Activated CD4-positive, alpha-beta T cell treated with anti-CD3 and anti-CD28 coated beads for 48 hours (primary cell): ENCODE measurements around the gene CD160.
A peak's percentile ranks its signal among the peaks of the same experiment; 100 is the strongest.
"Not testable (repeated sequence)": the region's sequence is repeated elsewhere in the genome, so short reads cannot be mapped to it uniquely, and the experiment has no call there.

ENCODE experiments used
- DNase-seq: peaks from one replicate; pipeline ENCODE4 v3.0.0-alpha.2; 2020

The CD160 gene

DNA sequence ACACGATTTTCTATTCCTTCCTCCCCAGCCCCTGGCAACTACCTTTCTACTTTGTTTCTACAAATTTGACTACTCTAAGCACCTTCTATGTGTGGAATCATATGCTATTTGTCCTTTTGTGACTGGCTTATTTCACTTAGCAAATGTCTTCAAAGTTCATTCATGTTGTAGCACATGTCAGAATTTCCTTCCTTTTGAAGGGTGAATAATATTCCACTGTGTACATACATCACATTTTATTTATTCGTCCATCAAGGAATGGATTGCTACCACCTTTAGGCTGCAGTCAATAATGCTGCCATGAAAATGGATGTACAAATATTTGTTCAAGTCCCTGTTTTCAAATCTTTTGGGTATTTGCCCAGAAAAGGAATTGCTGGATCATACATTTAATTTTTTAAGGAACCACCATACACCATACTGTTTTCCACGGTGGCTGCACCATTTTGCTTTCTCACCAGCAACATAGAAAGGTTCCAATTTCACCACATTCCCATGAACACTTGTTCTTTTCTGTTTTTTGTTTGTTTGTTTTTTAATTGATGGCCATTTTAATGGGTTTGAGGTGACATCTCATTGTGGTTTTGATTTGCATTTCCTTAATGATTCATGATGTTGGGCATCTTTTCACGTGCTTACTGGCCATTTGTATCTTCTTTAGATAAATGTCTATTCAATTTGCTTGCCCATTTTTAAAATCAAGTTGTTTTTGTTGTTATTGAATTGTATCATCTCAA is 8.8 kb upstream of the CD160 start:
- no peak for DNase-seq

DNA sequence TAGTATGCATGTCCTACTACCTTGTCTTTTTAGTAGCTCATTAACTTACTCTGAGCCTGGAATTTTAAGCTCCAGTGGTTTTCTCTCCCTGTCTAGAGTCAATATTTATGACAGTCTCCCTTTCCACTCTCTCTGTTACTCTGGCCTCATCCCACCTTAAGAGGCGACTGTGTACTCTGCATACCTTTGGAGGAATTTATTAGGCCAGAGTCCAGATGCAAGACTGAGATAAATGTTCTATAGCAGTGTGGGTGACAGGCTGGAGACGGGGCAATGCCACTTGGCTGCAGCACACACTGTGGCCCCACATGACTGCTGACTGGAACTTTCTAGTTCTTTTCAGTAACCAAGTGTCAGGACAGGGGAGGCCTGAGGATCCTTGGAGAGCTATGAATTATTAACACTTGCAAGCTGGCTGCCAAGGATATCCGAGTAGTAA is 8.1 kb upstream of the CD160 start:
- DNase-seq = no peak

DNA sequence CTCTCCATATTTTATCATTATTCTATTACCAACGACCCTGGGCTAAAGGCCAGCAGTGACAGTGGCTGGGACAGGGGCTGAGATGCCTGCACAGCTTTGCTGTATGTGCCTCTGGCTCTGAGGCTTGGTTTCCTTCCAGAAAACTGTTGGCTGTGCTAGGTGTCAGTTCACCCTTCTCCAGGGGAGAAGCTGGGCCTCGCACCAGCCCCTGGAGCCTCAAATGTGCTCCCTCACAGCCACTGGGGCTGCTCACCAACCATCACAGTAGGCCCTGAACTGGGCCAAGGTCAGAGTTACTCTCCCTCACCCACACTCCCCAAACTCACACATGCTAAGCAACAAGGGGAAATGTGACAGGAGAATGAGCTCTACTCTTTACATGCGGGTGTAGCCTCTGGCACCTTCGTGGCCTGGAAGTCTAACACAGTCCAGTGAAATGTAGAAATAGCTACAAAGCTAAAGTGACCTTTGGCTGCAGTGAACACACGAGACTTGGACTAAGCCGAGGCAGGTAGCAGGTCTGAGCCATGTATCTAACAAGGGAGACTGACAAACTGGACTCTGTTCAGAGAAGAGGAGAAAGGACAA is 4.7 kb upstream of the CD160 start:
- no peak for DNase-seq

DNA sequence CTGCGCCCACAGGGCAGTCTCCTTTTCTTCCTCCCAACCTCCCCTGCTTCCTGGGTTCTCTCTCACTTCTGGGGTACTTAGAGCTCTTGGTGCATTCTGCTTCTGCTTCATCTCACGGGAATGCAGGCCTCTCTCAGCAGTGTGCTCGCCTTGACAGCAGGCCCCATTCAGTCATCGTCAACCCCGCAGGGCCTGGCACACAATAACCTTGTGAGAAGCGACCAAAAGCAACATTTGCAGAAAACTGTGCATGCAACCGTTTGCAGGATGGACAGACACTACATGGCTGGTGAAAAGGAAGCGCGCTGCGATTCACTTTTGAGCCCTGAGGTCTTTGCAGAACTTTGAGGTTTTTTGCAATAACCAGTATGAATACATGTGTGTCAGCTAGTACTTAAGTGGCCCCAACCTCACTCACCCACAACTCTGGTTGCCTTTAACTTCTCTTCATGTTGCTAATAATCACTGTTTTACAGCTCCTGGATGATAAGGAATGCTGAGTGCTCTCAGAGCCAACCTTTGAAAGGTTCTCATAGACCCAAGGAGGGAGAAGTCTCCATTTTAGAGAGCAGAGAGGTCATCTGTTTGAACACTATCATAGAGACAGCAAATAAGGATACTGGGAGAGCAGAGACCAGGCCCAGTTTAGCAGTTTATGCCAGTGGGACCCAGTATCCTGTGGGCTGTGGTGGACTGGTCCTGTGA is 2.5 kb upstream of the CD160 start:
- no peak for DNase-seq

DNA sequence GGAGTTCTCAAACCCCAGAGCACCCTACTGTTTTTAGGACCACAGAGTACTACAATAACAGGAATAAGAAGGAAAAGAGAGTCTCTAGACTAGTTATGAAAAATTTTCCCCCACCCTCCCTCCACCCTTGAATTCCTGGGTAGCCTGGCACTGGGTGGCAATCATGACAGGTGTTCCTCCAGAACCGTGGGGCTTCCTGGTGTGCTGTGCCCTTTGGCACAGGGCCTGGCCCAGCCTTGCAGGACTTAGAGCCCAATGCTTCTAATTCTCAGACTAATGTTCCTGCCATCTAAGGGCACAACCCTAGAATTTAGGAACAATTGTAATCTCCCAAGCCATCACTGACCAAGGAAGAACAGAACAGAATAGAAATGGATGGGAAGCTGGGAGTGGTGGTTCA is 1.5 kb upstream of the CD160 start:
- no peak for DNase-seq

DNA sequence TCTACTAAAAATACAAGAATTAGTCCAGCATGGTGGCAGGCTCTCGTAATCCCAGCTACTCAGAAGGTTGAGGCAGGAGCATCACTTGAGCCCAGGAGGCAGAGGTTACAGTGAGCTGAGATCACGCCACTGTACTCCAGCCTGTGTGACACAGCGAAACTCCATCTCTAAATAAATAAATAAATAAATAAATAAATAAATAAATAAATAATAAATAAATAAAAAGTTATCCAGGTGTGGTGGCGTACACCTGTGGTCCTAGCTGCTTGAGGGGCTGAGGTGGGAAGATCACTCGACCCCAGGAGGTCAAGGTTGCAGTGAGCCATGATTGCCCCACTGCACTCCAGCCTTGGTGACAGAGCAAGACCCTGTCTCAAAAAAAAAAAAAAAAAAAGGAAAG is 834 bp upstream of the CD160 start:
- DNase-seq = not testable (repeated sequence)

DNA sequence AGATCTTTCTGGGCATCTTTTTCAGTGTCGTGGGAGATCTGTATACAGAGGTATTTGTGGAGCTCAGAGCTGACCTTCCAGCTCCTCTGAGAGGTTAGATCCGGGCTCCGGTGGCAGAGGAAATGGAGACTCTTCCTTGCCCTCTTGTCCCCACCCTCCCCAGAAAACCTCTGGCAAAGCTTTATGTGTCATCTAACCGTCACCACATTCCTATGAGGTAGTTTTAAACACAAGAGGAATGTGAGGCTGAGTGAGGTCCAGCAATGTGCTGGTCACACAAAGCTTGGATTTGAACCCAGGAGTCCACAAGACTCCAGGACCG is 1.2 kb downstream of the CD160 start:
- no peak for DNase-seq

DNA sequence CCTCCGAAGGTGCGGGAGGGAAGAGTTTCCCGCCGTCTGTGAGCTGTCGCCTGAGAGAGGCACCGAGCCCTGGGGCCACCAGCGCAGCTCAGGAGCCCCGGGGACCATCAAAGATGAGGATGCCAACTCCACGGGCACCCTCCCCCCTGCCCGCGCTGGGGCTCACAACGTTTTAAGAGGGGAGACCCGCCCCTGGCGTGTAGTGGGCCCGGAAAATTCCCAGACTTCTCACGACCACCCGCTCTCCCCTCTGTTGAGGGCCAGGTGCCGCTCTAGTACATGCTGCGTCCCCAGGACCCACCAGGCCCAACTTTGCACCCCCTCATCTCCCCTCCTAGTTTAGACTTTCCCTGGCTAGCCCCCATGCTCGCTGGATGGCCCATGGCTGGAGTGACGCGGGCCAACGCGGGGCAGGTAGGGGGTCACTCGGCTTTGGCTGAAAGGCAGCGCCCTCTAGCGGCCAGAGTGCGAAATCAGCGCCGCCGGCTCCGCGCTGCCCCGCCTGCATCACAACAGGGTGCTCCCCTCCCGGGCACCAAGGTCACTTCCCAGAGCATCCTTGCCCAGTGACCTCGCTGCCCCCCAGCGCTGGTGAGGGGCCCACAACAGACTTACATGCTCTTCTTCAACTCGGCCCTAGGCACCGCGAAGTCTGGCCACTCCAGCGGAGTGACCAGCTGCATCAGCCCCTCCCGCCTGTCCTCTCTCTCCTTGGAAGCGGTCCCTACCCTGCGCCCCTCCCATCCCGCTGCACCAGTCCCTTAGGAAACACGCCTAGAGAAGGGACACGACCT is 1.8 kb downstream of the CD160 start:
- peak; percentile 78 for DNase-seq

DNA sequence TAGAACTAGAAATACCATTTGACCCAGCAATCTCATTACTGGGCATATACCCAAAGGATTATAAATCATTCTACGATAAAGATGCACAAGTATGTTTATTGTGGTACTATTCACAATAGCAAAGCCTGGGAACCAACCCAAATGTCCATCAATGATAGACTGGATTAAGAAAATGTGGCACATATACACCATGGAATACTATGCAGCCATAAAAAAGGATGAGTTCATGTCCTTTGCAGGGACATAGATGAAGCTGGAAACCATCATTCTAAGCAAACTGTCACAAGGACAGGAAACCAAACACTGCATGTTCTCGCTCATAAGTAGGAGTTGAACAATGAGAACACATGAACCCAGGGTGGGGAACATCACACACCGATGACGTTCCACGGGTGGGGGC is 6.9 kb downstream of the CD160 start:
- DNase-seq = not testable (repeated sequence)

DNA sequence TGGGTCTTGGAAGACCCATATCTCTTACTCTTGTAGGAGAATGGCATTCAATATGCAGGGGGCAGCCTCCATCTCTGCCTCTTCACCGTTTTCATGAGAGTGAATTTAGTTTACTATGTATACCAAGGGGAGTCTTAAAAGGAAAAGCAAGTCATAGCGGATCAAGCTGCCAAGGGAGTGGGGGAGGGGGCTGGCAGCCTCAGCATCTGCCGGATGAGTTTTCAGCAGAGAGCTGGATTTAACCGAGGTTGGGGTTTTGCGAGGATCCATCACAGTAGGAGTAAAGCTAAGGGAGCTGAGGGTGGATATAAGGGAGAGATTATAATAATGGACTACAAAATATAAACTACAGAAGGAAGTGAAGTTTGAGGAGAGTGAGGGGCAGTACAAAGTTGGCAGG is 9.9 kb downstream of the CD160 start:
- no peak for DNase-seq

DNA sequence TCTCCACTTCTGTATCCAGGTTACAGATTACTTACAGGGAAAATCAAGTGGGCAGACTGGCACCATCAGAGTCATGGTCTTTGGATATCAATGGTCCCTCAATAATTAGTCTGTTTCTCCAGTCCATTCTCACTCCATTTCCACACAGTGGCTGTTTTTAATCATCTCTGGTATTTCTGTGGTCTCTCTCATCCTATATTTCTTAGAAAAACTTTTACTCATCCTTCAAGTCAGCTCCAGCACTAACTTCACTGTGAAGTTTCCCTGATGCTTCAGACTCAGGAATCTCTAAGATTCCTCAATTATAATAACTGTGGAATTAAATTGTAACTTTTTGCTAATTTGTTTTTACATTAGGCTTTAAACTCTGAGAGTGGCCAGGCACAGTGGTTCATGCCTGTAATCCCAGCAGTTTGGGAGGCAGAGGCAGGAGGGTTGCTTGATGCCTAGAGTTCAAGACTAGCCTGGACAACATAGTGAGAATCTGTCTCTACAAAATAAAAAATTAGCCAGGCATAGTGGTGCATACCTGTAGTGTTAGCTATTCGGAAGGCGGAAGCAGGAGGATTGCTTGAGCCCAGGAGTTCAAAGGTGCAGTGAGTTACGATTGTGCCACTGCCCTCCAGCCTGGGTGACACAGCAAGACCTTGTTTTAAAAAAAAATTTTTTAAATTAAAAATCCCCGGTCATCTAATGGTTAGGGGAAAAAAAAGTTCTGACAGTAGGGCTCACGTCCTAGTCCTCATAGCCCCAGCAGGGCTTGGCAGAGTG is 10.6 kb downstream of the CD160 start:
- DNase-seq = no peak

DNA sequence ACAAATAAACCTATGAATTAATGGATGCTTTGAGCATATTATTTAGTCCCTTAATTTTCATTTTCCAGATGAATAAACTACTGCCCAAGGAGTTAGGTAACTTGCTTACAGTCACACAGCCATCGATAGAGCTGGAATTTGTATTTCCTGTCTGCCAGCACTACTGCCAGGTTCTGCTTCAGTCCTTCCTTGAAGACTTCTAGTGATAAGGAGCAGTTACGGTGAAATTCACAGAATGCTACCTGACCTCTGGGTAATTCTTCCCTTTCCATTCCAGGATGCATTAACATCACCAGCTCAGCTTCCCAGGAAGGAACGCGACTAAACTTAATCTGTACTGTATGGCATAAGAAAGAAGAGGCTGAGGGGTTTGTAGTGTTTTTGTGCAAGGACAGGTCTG is 11.2 kb downstream of the CD160 start:
- no peak for DNase-seq

DNA sequence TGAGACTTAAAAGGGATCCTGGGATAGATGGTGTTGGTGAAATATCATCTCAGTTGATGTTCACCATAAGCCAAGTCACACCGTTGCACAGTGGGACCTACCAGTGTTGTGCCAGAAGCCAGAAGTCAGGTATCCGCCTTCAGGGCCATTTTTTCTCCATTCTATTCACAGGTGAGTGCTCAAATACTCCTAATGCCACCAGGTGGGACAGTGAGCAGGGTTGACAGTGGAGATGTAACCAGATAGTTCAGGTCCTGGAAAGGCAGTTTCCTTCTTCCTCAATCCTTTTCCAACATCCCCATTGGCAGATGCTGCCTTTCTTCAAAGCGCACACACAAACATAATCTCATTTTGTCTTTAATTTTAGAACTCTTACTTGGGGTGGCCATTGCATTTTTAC is 11.6 kb downstream of the CD160 start:
- DNase-seq = no peak

DNA sequence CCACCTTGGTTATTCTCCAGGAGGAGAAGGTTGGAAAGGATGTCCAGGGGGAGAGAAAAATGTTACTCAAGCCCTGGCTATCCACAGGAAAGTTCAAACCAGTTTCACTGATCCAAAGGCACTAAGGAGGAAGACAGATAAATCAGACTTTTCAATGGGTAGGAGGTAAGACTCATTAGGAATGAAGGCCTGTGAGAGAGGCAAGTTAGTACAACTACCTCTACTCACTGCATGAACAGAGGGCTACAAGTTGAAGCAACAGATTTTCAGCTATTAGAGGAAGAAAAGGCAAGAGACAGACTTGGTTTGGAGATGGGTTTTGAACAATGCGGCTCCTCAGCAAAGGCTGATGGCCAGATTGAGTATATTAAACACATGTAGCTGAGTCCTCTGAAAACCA is 16.9 kb downstream of the CD160 start:
- DNase-seq = no peak

DNA sequence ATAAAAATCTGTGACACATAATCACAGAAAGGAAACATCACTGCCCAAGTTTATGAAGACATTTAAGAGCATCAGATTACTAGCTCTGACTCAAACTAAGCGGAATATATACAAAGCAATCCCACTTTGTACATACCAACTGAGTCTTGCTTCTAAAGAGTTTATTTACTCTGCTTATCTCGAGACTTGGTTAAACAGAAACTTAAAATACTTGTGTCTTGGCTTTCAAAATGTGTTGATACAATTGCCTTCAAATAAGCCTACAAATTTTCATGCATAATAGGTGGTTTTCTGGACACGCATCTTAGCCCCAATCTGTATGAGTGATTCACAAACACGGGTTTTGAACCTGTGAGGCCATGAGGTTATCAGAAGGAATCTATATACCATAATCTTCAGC is 21.0 kb downstream of the CD160 start:
- DNase-seq = no peak

DNA sequence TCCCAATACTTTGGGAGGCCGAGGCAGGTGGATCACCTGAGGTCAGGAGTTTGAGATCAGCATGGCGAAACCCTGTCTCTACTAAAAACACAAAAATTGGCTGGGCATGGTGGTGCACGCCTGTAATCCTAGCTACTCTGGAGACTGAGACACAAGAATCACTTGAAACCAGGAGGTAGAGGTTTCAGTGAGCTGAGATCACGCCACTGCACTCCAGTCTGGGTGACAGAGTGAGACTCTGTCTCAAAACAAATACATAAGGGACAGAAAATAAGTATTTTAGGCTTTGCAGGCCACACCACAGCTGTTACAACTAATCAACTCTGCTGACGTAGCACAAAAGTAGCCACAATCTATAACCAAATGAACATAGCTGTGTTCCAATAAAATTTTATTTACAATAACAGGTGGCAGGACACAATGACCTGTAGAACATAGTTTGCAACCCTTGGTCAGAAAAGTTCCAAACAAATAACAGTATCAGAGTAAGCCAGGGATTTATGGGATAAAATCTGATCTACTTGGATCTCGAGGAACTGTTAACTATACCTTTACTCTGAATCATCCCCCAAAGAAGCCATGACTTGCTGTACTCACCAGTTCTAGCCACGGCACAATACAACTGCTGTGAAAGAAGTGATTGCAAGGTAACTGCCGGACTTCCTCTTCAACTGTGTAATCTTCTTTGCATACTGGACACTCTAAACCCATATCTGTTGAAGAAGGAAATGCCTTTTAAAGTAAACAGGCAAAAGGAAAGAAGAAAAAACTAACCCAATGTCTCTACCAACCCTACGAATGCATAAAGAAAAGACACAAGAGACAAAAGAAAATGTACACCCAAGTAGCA is 28.3 kb downstream of the CD160 start:
- no peak for DNase-seq

DNA sequence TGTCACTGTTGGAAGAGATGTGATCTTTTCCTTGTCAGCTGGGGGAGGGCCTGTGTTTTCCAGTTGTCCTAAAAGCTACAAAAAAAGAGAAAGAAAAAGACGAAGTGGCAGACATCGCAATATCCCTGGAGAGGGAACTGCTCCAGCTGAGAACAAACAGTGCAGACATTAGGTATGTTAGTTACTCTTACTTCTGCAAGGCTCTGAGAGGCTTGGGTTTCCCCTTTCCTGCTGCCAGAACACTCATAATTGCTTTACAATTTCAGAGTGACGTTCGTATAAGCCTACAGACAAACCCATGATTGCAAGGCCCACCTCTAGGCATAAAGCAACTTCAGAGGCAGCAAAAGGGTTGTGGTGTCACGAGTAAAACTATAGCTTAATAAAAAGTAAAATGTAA is 31.1 kb downstream of the CD160 start:
- DNase-seq = no peak

DNA sequence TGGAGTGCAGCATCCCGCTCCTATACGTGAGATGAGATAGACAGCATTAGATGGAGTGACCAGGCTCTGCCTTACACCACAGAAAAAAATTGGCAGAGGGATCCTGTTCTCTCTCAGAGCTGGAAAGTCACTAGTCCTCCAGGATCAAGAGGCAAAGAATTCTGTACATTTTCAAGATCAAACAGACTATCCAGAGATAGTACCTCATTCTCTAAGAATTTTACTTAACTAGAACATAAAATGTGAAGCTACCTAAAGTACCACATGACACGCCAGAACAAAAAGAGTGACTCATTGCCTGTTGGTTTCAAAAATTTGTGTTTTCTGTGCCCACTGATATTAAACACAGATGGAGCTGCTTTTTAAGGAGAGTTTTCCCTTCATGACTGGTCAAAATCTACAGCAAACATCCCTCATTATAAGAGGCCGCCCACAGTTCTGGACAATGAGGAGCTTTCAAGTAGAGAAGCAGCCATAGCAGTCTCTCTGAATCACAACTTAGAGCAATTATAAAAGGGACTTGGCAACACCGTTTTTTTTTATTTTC is 32.3 kb downstream of the CD160 start:
- no peak for DNase-seq

DNA sequence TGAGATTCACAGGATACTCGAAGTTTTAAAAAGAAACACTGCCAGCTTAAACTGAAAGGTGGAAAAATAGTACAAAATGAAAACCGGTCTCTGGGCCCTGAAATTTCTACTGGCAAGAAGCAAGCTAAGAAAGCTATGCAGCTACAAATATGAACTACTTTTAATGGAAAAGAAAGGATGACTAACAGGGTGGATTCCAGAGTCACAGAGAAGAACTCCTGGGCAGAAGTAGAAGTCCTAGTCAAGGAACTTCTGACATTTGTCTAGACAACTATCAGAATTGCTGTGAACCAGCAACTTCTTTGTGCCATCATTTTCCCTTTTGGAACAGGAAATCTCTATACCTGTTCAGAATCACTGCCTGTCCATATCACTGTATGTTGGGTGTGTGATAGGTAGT is 38.1 kb downstream of the CD160 start:
- no peak for DNase-seq

DNA sequence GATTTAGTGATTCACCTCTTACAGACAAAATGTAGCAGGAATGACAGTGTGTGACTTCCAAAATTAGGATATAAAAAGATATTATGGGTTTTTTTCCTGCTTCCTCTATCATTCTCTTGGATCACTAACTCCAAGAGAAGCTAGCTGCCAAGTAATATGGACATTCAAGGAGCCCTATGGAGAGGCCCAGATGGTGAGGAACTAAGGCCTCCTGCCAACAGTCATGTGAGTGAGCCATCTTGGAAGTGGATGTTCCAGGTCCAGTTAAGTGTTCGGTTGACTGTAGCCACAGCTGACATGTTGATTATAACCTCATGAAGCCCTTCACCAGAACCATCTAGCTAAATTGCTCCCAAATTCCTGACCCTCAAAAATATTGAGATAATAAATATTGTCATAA is 38.8 kb downstream of the CD160 start:
- no peak for DNase-seq

DNA sequence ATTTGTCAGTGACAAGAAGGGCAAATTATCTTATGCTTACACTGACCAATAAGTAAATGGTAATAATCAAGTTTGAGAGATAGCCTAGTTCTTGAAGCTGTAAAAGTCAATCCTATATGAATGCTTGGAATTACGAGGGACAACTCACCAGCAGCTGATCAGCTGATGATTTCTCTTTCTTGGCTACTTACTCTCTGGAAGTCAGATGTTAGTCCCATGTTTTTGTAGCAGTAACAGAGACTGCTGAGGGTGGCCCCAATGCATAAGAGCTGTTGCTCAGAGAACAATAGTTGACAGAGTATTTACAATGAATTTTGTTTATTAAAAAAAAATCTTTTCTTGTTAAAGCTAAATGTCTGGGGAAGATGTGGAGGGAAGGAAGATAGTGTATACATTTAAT is 39.3 kb downstream of the CD160 start:
- no peak for DNase-seq

DNA sequence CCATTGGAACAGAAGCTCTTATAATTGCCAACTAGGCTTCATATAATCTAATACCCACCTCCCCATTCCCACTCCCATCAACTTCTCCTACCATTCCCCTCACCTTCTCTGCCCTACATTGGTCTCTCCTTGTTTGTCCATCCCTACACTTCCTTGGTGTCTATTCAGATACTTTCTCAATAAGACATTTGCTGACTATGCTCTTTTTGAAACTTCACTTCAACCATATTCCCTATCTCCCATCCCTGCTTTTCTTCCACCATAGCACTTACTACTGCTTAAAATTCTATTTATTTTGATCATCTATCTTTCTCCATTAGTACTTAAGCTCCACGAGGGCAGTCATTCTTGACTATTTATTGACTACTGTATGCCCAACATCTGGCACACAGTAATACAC is 40.4 kb downstream of the CD160 start:
- DNase-seq = no peak
